ENCODE data around the gene FILIP1L. TPM values are rescaled to one million over a fixed set of nuclear protein-coding genes. Genes with fewer than 3 reads are reported as not detected.

Gene FILIP1L
- polyA plus RNA-seq (2013, experiment 1 of 2): 33.5 TPM
- polyA plus RNA-seq (2013, experiment 2 of 2): 33.0 TPM

DNA sequence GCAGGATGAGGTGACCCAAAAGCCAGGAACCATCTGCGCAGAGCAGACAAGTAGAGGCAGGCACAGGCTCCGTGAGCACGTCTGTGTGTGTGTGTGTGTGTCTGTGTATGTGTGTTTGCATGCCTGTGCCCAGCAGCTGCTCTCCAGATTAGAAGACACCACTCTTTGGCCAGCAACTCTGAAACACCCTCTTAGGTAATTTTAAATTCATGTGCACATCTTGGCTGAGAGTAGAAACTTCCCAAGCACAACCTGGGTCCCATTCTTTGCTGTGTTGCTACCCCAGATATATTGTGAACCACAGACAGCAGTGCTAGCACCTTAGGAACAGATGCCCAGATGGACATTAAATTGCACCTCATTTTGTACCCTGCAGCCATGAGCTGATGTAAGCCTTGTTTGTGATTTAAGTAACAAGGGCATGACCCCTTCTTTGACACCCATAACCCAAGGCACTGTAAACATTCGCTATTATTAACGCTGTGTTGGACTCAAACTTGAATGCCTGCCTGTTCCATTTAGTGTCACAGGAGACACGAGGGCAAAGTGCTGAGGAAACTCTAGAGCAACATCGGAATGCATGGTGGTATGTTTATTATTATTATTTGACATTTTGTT, at the start of gene FILIP1L:
Gene FILIP1L (minus strand): TSS at position 89 of the 618 bp plus-strand sequence.
- Histone ChIP-seq H3K4me1 (ENCODE audit: control insufficient read depth, insufficient read depth, low read length, poor library complexity, severe bottlenecking) (no peaks in the 10 kb centered on the region), H3K9me3 (ENCODE audit: control insufficient read depth, low read length) (no peaks in the 10 kb centered on the region), H3K4me3 (ENCODE audit: extremely low read depth, insufficient read depth, low read length, poor library complexity, severe bottlenecking) (no peak within 1 kb of the TSS), H3K27ac (ENCODE audit: low read depth, low read length, severe bottlenecking) (no peak within 1 kb of the TSS), H3K36me3 (ENCODE audit: control insufficient read depth, insufficient read depth, low read length) (no peaks in the 10 kb centered on the region)
- WGBS, 2 experiments (ENCODE audit: insufficient coverage in 2 of 2): 91 to 100% methylated on average over 2 to 4 of the region's 7 CpGs

DNA sequence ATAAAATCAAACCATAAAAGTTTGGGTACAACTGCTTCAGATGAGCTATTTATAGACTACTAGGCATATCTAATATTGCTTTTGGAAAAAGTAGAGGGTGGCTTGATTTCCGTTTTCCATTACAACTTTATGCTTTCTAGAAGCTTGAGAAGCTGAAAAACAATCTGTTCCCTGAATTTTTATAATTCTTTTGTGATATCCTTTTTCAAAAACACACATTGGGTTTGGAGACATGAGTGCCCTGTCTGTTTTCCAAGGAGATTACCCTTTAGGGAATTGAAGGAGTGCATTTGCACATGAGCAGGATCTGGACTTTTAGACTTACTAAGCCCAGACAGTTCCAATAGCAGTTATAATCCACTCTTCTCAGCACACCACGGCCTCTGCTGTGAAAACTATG, 49.5 kb upstream of the FILIP1L start:
- WGBS, 2 experiments (ENCODE audit: insufficient coverage in 2 of 2): 100% methylated on average over 1 of the region's 2 CpGs; no CpG with 5 or more reads in 1 of the 2 experiments
- no peaks in the 10 kb centered on the region for H3K4me1 ChIP-seq (ENCODE audit: control insufficient read depth, insufficient read depth, low read length, poor library complexity, severe bottlenecking)
- H3K9me3 ChIP-seq (ENCODE audit: control insufficient read depth, low read length): no peaks in the 10 kb centered on the region
- no peak overlapping the region for H3K4me3 ChIP-seq (ENCODE audit: extremely low read depth, insufficient read depth, low read length, poor library complexity, severe bottlenecking)
- no peak overlapping the region for H3K27ac ChIP-seq (ENCODE audit: low read depth, low read length, severe bottlenecking)
- no peaks in the 10 kb centered on the region for H3K36me3 ChIP-seq (ENCODE audit: control insufficient read depth, insufficient read depth, low read length)

DNA sequence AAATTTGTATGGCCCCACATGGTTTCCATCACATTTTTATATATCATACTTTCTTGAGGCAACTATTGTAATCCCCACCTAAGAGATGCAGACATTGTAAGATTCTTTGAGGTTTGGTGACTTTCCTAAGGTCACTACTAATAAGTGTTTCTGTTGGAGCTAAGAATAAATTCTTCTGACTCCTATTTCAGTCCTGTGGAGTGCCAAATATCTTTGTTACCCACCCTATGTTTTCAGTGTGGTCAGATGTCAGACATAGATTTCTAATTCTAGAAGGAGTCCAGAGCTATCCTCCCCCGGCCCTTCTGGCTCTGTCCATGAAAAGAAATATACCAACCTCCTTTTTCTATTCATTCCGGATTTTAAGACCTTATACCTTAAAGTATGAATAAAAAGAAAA, 46.2 kb upstream of the FILIP1L start:
- WGBS, 2 experiments (ENCODE audit: insufficient coverage in 2 of 2): no CpG with 5 or more reads among the region's 2 CpGs
- H3K4me1 ChIP-seq (ENCODE audit: control insufficient read depth, insufficient read depth, low read length, poor library complexity, severe bottlenecking): no peaks in the 10 kb centered on the region
- no peak overlapping the region for H3K4me3 ChIP-seq (ENCODE audit: extremely low read depth, insufficient read depth, low read length, poor library complexity, severe bottlenecking)
- no peaks in the 10 kb centered on the region for H3K36me3 ChIP-seq (ENCODE audit: control insufficient read depth, insufficient read depth, low read length)
- H3K27ac ChIP-seq (ENCODE audit: low read depth, low read length, severe bottlenecking): no peak overlapping the region
- H3K9me3 ChIP-seq (ENCODE audit: control insufficient read depth, low read length): no peaks in the 10 kb centered on the region

DNA sequence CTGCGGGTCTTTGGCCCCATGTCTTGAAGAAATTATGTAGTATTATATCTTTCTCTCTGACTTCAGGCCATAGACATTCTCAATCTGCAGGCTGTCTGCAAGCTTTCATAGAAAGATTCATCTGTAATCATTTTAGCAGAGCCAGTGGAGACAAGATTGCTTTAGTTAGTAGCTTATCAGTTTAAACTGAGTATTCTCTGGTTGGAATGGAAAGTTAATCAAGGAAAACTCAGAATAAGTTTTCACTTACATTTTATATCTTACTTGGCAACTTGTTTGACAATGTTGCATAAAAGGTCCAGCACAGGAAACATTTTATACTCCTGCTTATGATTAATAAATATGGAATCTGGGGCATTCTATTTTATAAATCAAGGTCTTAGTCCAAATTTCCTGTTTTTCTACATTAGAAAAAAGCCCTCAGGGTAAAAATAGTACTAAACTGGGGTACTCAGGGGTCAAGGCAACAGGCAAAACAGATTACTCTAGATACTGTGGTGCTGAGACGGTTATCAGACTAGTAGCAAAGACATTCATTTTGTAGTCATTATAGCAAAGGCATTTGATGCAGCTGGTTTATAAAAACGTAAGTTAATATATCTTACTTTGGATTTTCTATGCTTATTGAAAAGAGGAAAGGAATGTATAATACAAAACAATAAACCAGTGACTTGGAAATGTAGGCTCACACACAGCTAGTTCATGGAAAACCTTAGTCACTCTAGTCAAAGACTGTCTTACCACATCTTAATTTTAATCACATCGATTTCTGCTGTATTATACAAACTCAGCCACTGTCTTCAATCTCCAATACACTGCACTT, 45.2 kb upstream of the FILIP1L start:
- H3K4me1 ChIP-seq (ENCODE audit: control insufficient read depth, insufficient read depth, low read length, poor library complexity, severe bottlenecking): no peaks in the 10 kb centered on the region
- H3K36me3 ChIP-seq (ENCODE audit: control insufficient read depth, insufficient read depth, low read length): no peaks in the 10 kb centered on the region
- peaks cover 6% of the 10 kb centered on the region for H3K9me3 ChIP-seq (ENCODE audit: control insufficient read depth, low read length)
- WGBS, 2 experiments (ENCODE audit: insufficient coverage in 2 of 2): 83 to 95% methylated on average over 1 to 2 of the region's 4 CpGs
- no peak overlapping the region for H3K27ac ChIP-seq (ENCODE audit: low read depth, low read length, severe bottlenecking)
- no peak overlapping the region for H3K4me3 ChIP-seq (ENCODE audit: extremely low read depth, insufficient read depth, low read length, poor library complexity, severe bottlenecking)

DNA sequence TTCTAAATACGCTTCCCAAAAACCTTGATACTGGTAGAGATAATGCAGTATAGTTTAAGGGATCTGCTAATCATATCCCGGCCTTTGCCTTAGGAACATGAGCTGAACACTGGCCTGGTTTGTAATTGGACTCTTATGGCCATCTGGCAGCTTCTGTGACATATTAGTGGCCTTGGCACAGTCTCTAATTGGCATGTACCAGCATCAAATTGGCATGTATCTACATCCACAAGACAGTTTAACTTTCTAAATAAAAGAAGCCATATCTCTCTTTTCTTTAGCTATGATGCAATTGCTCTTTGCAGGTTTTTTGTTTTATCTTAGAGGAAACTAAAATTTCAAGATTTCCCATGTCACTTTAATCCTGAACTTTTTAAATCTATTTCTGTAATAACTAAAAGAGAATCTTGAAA, 44.6 kb upstream of the FILIP1L start:
- Histone ChIP-seq H3K9me3 (ENCODE audit: control insufficient read depth, low read length) (peaks cover 6% of the 10 kb centered on the region), H3K36me3 (ENCODE audit: control insufficient read depth, insufficient read depth, low read length) (no peaks in the 10 kb centered on the region), H3K4me3 (ENCODE audit: extremely low read depth, insufficient read depth, low read length, poor library complexity, severe bottlenecking) (no peak overlapping the region), H3K4me1 (ENCODE audit: control insufficient read depth, insufficient read depth, low read length, poor library complexity, severe bottlenecking) (no peaks in the 10 kb centered on the region), H3K27ac (ENCODE audit: low read depth, low read length, severe bottlenecking) (no peak overlapping the region)
- WGBS, 2 experiments (ENCODE audit: insufficient coverage in 2 of 2): 88 to 100% methylated on average over 1 of the region's 2 CpGs

DNA sequence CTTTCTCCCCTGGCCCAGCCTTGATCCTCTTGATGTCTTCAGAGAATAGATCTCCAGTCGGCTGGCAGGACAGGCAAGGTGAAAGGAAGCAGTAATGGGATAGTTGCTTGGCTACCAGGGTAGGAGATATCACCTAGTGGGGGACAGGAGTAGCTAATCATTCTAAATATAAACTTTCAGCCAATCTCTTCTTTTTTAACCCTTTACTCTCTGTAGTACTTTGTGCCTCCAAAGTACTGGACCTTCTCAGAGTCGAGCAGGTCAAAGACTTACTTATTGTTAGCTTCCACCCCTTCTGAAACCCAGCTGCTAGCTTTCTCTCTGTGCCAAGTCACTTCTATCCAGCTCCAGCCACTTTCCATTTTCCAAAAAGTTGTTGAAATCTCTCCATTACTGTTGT, 43.4 kb upstream of the FILIP1L start:
- no peaks in the 10 kb centered on the region for H3K4me1 ChIP-seq (ENCODE audit: control insufficient read depth, insufficient read depth, low read length, poor library complexity, severe bottlenecking)
- 100% methylated on average over 1 of the region's 2 CpGs for WGBS, 2 experiments (ENCODE audit: insufficient coverage in 2 of 2)
- no peak overlapping the region for H3K27ac ChIP-seq (ENCODE audit: low read depth, low read length, severe bottlenecking)
- H3K36me3 ChIP-seq (ENCODE audit: control insufficient read depth, insufficient read depth, low read length): no peaks in the 10 kb centered on the region
- no peak overlapping the region for H3K4me3 ChIP-seq (ENCODE audit: extremely low read depth, insufficient read depth, low read length, poor library complexity, severe bottlenecking)
- peaks cover 6% of the 10 kb centered on the region for H3K9me3 ChIP-seq (ENCODE audit: control insufficient read depth, low read length)

DNA sequence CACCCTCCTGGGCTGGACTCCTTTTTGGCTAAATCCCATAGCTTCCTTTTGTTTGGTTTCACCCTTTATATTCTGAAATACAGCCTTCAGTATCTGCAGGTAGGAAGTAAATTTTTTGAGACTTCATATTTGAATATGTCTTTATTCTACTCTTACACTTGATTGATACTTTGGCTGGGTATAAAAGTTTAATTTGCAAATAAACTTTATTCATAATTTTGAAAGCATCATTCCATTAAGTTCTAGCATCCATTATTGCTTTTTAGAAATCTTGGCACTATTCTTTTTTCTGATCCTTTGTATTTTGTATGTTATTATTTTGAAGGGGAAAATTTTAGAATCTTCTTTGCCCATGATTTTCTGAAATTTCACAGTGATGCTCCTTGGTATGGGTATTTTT, 41.3 kb upstream of the FILIP1L start:
- H3K4me3 ChIP-seq (ENCODE audit: extremely low read depth, insufficient read depth, low read length, poor library complexity, severe bottlenecking): no peak overlapping the region
- no peaks in the 10 kb centered on the region for H3K4me1 ChIP-seq (ENCODE audit: control insufficient read depth, insufficient read depth, low read length, poor library complexity, severe bottlenecking)
- H3K9me3 ChIP-seq (ENCODE audit: control insufficient read depth, low read length): peaks cover 6% of the 10 kb centered on the region
- no peaks in the 10 kb centered on the region for H3K36me3 ChIP-seq (ENCODE audit: control insufficient read depth, insufficient read depth, low read length)
- no peak overlapping the region for H3K27ac ChIP-seq (ENCODE audit: low read depth, low read length, severe bottlenecking)

DNA sequence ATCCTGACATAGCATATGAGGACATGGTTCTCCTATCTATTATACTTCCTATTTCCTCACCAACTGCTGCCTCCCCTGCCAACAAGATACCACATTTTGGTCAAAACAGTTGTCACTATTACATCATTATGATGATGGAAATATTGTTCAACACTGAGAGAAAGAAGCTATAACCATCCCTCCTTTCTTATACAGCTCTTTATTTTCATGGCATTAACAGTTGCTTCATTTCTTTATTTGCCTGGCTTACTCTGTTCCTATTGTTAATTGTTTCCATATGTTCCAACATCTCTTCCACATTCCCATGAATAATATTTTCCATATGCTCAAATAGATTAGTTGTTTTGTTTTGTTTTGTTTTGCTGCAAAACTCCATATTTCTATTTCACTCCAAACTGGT, 40.8 kb upstream of the FILIP1L start:
- H3K9me3 ChIP-seq (ENCODE audit: control insufficient read depth, low read length): peaks cover 6% of the 10 kb centered on the region
- no peaks in the 10 kb centered on the region for H3K36me3 ChIP-seq (ENCODE audit: control insufficient read depth, insufficient read depth, low read length)
- no peaks in the 10 kb centered on the region for H3K4me1 ChIP-seq (ENCODE audit: control insufficient read depth, insufficient read depth, low read length, poor library complexity, severe bottlenecking)
- H3K4me3 ChIP-seq (ENCODE audit: extremely low read depth, insufficient read depth, low read length, poor library complexity, severe bottlenecking): no peak overlapping the region
- H3K27ac ChIP-seq (ENCODE audit: low read depth, low read length, severe bottlenecking): no peak overlapping the region

DNA sequence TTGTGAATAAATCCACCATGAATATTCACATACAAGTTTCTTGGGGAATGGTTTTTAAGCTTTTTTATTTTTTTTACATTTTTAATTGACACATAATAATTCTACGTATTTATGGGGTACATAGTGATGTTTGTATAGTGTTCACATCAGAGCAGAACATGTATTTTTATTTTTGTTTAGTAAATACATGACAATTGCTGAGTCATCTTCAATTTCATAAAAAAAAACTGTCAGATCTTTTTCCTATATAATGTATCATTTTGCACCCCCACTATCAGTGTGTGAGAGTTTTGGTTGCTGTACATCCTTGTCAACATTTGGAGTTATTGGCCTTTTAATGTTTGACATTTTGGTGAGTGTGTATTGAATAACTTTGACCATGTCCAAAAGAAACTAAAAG, 39.9 kb upstream of the FILIP1L start:
- H3K9me3 ChIP-seq (ENCODE audit: control insufficient read depth, low read length): peaks cover 6% of the 10 kb centered on the region
- no peaks in the 10 kb centered on the region for H3K4me1 ChIP-seq (ENCODE audit: control insufficient read depth, insufficient read depth, low read length, poor library complexity, severe bottlenecking)
- no CpG with 5 or more reads among the region's 1 CpG for WGBS, 2 experiments (ENCODE audit: insufficient coverage in 2 of 2)
- no peak overlapping the region for H3K27ac ChIP-seq (ENCODE audit: low read depth, low read length, severe bottlenecking)
- no peaks in the 10 kb centered on the region for H3K36me3 ChIP-seq (ENCODE audit: control insufficient read depth, insufficient read depth, low read length)
- no peak overlapping the region for H3K4me3 ChIP-seq (ENCODE audit: extremely low read depth, insufficient read depth, low read length, poor library complexity, severe bottlenecking)

DNA sequence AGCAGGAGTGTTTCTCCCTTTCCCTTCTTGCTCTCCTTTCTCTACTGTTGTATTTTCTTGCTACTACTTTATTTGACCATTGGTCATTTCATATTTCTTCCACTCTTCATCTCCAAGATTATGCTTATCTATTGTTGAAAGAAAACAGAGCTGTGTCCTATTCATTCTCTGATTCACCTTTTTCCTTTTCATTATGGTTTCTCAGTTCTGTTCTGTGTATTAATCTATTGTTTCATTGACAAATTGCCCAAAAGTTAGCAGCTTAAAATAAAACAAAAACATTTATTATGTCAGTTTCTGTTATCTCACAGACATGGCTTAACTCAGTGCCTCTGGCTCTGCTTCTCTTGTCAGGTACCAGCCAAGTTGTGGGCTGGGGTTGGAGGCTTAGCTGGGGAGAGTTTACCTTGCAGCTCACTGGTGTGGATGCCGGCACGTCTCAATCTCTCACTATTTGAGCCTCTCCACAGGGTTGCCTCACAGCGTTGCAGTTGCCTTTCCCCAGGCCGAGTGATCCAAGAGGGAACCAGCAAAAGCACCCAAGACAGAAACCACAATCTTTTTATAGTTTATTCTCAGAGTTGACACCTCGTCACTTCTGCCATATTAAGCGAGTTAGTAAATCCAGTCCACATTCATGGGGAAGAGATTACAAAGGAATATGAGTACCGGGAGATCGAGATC, 36.9 kb upstream of the FILIP1L start:
- peaks cover 6% of the 10 kb centered on the region for H3K9me3 ChIP-seq (ENCODE audit: control insufficient read depth, low read length)

DNA sequence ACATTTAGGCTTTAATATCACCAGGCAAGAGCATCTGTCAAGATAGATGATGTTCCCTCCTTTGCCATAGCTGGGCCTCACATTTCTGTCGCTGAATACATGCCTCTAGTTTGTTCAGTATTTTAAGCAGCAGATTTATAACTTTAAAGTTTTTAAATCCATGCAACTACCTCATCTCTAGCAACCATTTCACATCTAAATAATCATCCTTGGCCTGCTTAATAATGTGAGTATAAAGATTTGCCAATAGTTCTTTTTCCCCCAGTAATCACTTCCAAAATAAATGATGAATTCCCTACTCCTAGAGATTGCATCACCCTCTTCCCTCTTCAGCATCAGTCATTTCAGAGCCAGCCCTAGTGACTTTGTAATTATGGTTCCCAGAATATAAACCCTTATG, 36.2 kb upstream of the FILIP1L start:
- Histone ChIP-seq H3K4me1 (ENCODE audit: control insufficient read depth, insufficient read depth, low read length, poor library complexity, severe bottlenecking) (no peaks in the 10 kb centered on the region), H3K27ac (ENCODE audit: low read depth, low read length, severe bottlenecking) (no peak overlapping the region), H3K4me3 (ENCODE audit: extremely low read depth, insufficient read depth, low read length, poor library complexity, severe bottlenecking) (no peak overlapping the region), H3K9me3 (ENCODE audit: control insufficient read depth, low read length) (peaks cover 6% of the 10 kb centered on the region), H3K36me3 (ENCODE audit: control insufficient read depth, insufficient read depth, low read length) (no peaks in the 10 kb centered on the region)
- 100% methylated on average over 1 of the region's 1 CpG for WGBS, 2 experiments (ENCODE audit: insufficient coverage in 2 of 2)

More for the DNA sequence above, 36.9 kb upstream of the FILIP1L start:
- H3K4me3 ChIP-seq (ENCODE audit: extremely low read depth, insufficient read depth, low read length, poor library complexity, severe bottlenecking): no peak overlapping the region
- H3K36me3 ChIP-seq (ENCODE audit: control insufficient read depth, insufficient read depth, low read length): no peaks in the 10 kb centered on the region
- no peaks in the 10 kb centered on the region for H3K4me1 ChIP-seq (ENCODE audit: control insufficient read depth, insufficient read depth, low read length, poor library complexity, severe bottlenecking)
- H3K27ac ChIP-seq (ENCODE audit: low read depth, low read length, severe bottlenecking): no peak overlapping the region
- 74 to 90% methylated on average over 5 to 8 of the region's 8 CpGs for WGBS, 2 experiments (ENCODE audit: insufficient coverage in 2 of 2)
